ENCODE results near the gene C11orf16.

C11orf16 gene

DNA sequence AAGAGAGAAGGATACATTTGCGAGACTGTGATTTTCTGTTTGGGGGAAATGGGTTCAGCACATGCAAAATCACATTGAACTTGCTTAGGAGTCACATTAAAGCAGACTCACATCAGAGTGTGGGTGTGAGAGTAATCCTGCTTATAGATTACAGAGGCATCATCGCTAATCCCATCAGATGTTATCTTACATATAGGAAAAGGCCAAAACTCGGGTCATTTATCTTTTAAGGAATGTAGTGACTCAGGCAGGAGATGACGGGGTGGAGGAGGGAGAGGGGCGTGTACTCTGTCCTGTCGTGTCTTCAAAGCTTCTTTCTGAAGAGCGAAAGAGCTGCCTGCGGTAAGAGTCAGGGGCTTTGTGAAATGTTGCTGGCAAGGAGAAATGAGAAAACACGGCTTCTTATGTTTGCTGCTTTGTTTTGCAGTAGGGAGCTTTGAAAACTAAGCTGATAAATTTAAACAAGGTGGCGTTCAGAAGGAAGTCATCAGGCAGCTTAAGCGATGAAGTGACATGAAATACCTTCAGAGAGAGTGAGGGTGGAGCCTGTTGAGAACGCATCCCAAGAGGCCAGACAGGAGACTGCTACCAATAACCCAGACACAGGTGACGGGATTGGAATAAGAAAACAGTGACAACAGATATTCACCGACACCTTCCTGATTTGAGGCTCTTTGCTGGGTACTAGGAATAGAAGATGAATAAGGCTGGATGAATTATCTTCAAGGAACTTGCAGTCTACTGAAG is 2.2 kb upstream of the C11orf16 start:
- H3K4me3 ChIP-seq (ENCODE audit: low read depth, low read length), result no peak overlapping the region
- TF ChIP-seq, protein P1, sequence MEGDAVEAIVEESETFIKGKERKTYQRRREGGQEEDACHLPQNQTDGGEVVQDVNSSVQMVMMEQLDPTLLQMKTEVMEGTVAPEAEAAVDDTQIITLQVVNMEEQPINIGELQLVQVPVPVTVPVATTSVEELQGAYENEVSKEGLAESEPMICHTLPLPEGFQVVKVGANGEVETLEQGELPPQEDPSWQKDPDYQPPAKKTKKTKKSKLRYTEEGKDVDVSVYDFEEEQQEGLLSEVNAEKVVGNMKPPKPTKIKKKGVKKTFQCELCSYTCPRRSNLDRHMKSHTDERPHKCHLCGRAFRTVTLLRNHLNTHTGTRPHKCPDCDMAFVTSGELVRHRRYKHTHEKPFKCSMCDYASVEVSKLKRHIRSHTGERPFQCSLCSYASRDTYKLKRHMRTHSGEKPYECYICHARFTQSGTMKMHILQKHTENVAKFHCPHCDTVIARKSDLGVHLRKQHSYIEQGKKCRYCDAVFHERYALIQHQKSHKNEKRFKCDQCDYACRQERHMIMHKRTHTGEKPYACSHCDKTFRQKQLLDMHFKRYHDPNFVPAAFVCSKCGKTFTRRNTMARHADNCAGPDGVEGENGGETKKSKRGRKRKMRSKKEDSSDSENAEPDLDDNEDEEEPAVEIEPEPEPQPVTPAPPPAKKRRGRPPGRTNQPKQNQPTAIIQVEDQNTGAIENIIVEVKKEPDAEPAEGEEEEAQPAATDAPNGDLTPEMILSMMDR (IDR thresholded peaks at IDR 0.05; ENCODE audit: low read depth, low read length, missing control alignments), result no peak
- no peak for DNase-seq (ENCODE audit: low read depth)

- DNase-seq (ENCODE audit: low read depth), result no peak
- H3K4me3 ChIP-seq (ENCODE audit: low read depth, low read length), result no peak overlapping the region
- TF ChIP-seq, protein P1 (IDR thresholded peaks at IDR 0.05; ENCODE audit: low read depth, low read length, missing control alignments), result peak; percentile 27
These were observed 1.2 kb upstream of the C11orf16 start for GRCh38 chr11:8933931-8934330.

DNA sequence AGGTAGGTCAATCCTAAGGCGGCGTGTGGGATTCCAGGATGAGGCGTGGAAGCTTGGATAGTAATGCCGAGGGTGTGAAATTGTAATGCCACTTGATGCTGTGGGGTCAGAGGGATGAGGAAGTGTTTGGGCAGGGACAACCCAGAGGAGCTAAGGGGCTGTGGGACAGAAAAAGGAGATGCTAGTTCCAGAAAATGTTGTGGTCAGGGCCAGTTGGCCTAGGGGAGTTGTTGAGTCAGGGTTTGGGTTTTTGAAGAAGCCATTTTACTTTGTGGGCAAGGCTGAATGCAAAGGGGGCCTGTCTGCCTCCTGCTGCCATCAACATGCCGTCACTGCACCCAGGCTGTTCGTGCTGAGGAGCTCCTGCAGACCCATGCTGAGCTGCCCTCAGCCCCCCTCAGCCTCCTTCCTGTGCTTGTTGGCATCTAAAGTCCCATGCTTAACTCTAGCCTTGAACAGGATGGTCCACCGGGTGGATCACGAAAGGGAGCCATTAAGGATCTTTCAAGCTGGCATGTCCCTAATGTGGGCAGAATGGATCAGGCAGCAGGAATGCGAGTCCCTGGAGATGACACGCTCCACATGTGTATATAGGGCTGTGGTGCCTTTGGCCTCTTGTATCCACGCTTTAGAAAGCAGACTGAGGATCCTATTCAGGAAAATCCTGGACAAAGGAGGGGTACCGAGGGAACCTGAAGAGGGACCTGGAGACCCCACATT is 2.1 kb downstream of the C11orf16 start:
- no peak for DNase-seq (ENCODE audit: low read depth)
- H3K4me3 ChIP-seq (ENCODE audit: low read depth, low read length), result no peak overlapping the region
- TF ChIP-seq, protein P1 (IDR thresholded peaks at IDR 0.05; ENCODE audit: low read depth, low read length, missing control alignments), result no peak

- H3K4me3 ChIP-seq (ENCODE audit: low read depth, low read length), result no peak overlapping the region
- no peak for DNase-seq (ENCODE audit: low read depth)
- TF ChIP-seq, protein P1 (IDR thresholded peaks at IDR 0.05; ENCODE audit: low read depth, low read length, missing control alignments), result no peak
These were observed 3.6 kb downstream of the C11orf16 start for GRCh38 chr11:8928981-8929615.

- TF ChIP-seq, protein P1 (IDR thresholded peaks at IDR 0.05; ENCODE audit: low read depth, low read length, missing control alignments), result no peak
- H3K4me3 ChIP-seq (ENCODE audit: low read depth, low read length), result no peak overlapping the region
- DNase-seq (ENCODE audit: low read depth), result no peak
These were observed 4.5 kb downstream of the C11orf16 start for GRCh38 chr11:8928205-8928604.

- no peak overlapping the region for H3K4me3 ChIP-seq (ENCODE audit: low read depth, low read length)
- no peak for DNase-seq (ENCODE audit: low read depth)
- TF ChIP-seq, protein P1 (IDR thresholded peaks at IDR 0.05; ENCODE audit: low read depth, low read length, missing control alignments), result no peak
These were observed 5.5 kb downstream of the C11orf16 start for GRCh38 chr11:8927233-8927632.

Measured in GM12864 (cell line).